Fibroblast of upper back skin (primary cell): ENCODE measurements around the gene NUDT3.
"Not testable (repeated sequence)": the region's sequence is repeated elsewhere in the genome, so short reads cannot be mapped to it uniquely, and the experiment has no call there.

Source experiments
- DNase-seq: peaks from one replicate; pipeline ENCODE4 v3.0.0-alpha.2; 2013

NUDT3 gene

GRCh38 chr6:34365781-34366638, 26.5 kb downstream of the NUDT3 start:
- peak; percentile 55 for DNase-seq

GRCh38 chr6:34363681-34364075, 28.8 kb downstream of the NUDT3 start:
- not testable (repeated sequence) for DNase-seq

DNA sequence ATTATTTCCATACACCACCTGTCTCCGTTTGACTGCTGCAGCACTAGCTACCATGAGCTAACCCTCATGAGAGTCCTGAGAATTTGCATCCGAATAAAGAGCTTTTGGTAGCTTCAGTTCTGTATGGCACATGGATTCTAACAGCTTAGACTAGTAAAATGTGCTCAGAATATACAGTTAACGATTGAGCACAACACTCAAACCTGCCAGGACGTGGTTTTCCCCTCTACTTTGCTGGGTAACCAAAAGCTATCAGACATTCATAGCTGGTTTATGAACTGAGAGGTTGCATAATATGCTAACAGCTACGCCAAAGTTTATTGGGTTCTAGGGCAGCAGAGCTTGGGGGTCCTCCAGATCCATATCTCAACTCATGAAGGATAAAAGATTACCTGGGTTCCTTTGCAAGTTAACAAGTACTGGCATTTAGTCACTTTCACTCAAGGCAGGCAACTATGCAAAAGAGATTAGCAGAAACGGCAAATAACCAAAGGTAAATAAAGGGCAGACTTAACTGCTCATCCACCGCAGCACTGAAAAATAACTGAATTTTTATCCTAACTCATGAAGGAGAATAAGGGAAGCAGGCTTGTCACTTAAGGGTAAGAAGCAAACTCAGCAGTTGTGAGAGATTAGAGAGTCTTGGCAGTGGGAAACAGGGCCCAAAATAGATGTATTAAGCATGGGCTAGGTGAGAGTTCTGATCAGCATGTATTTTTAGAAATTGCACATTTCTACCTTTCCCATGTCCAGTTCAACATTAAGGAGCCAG, 29.4 kb downstream of the NUDT3 start:
- no peak for DNase-seq

DNA sequence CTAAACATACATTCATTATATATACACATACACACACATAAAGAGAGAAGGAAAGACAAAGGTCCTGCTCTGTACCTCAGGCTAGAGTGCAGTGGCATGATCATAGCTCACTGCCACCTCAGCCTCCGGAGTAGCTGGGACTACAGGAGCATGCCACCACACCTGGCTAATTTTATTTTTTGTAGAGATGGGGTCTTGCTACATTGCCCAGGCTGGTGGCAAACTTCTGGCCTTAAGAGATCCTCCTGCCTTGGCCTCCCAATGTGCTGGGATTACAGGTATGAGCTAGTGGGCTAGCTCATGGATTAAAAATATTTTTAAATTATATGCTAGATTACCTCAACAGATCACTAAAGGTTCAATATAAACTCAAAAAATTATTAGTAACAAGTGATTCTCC, 30.3 kb downstream of the NUDT3 start:
- no peak for DNase-seq

- DNase-seq = peak; percentile 67
Measured at GRCh38 chr6:34360556-34360955, 31.9 kb downstream of the NUDT3 start.

- DNase-seq = peak; percentile 38
Measured at GRCh38 chr6:34359418-34360158, 32.9 kb downstream of the NUDT3 start.

DNA sequence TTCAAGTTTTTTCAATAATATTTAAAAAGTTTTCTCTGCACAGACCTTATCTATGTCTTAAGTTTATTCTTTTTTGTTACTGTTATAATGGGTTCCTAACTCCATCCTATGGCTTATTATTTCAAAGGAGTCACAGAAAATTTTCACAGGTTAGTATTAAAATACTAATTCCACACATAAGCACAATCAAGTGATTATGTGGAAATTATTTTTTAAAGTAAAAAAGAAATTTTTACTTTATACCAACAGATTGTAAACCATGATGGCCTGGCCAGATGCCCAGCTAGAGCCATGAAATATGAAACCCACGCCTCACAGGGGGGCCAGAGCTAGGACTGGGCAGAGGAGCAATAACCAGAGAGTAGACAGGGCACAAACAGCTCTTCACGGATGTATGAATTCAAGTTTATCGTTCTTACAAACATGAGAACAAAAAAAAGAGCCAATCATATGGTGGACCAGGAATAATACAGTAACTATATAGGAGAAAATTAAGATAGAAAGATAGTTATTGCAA, 34.0 kb downstream of the NUDT3 start:
- DNase-seq = peak; percentile 72

DNA sequence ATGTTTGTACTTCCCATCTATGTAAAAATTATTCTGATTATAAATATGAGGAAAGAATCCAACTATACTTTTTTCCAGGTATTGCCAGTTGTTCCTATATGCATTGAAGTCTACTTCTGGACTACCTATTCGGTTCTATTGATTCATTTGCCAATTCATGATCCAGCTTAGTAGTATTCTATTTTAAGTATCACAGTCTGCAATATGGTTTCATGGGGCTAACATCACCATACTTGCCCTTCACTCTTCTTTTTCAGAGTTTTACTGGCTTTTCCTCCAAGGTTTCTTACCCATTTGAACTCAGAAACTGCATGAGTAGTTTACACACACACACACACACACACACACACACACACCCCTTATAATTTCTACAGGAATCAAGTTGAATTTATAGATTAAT, 34.5 kb downstream of the NUDT3 start:
- DNase-seq = no peak

DNA sequence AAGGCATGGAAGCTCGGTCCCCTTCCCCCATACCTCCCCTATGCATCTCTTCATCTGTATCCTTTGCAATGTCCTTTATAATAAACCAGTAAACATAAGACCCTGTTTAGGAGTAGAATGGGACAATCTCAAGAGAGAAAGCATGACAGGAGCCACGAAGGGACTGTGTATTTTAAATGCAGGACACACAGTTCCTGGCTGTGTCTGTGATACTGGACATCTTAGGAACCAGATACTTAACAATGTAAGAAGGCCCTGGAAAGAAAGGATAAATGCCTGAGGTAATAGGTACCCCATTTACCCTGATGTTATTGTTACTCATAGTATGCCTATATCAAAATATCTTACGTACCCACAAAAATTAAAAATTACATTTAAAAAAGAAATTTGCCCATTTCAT, 36.6 kb downstream of the NUDT3 start:
- no peak for DNase-seq

DNA sequence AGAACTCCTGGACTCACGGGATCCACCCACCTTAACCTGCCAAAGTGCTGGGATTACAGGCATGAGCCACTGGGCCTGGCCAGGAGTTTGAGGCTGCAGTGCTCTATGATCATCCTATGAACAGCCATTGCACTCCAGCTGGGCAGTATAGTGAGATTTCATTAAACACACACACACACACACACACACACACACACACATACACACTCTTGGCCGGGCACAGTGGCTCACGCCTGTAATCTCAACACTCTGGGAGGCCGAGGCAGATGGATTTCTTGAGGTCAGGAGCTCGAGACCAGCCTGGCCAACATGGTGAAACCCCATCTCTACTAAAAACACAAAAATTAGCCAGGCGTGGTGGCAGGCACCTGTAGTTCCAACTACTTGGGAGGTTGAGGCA, 38.2 kb downstream of the NUDT3 start:
- not testable (repeated sequence) for DNase-seq

DNA sequence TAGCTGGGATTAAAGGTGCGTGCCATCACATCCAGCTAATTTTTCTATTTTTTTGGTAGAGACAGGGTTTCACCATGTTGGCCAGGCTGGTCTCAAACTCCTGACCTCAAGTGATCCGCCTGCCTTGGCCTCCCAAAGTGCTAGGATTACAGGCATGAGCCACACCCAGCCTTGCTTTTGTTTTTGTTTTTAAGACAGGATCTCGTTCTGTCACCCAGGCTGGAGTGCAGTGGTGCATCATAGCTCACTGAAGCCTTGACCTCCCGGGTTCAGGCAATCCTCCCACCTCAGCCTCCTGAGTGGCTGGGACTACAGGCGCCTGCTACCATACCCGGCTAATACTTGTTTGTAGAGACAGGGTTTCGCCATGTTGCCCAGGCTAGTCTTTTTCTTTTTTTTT, 38.9 kb downstream of the NUDT3 start:
- DNase-seq = not testable (repeated sequence)

- DNase-seq = peak; percentile 25
Measured at GRCh38 chr6:34352305-34352937, 40.0 kb downstream of the NUDT3 start.

GRCh38 chr6:34350934-34351217, 41.6 kb downstream of the NUDT3 start:
- no peak for DNase-seq

DNA sequence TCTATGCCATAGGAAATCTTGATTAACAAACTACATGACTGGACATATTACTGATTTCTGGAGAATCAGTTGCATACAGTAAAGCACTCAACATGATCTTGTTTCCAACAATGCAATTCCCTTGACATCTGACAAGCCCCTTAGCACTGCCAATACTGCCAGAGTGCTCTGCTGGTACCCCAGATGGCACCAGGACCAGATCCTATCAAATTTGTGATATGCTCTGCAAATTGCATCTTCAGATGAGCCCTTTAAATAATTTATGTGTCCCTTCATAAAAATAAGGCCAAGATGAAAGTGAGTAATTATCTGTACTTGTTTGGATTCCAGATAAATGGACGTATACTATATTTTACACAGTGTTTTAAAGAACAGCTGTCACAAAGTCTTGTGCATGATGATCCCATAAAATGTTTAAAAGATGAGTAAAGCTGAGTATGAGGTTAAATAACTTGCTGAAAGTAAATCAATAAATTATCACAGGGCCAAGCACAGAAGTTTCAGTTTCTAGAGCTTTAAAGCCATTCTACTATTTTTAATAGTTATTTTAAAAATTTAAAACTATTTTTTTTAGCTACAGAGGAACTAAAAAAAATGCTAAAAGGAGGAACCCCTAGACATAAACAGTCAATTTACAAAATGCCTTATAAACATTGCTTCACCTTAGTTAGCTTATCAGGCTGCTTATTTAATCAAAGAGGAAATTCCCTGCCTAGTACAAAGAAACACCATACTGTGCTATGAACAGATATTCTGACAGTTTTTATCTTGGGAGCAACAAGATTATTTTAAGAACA, 42.1 kb downstream of the NUDT3 start:
- no peak for DNase-seq

- no peak for DNase-seq
Measured at GRCh38 chr6:34349211-34349610, 43.3 kb downstream of the NUDT3 start.

GRCh38 chr6:34347303-34347702, 45.2 kb downstream of the NUDT3 start:
- DNase-seq = no peak

GRCh38 chr6:34346175-34347119, 46.0 kb downstream of the NUDT3 start:
- no peak for DNase-seq

DNA sequence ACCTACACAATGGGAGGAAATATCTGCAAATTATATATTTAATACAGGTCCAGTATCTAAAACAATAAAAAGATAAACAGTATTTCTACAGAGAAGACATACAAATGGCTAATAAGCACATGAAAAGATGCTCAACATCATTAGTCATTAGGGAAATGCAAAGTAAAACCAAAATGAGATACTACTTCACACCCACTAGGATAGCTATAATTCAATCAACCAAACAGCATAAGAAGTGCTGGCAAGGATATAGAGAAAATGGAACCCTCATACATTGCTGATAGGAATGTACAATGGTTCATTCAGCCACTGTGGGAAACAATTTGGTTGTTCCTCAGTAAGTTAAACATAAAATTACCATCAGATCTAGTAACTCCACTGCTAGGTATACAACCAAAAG, 48.7 kb downstream of the NUDT3 start:
- no peak for DNase-seq

DNA sequence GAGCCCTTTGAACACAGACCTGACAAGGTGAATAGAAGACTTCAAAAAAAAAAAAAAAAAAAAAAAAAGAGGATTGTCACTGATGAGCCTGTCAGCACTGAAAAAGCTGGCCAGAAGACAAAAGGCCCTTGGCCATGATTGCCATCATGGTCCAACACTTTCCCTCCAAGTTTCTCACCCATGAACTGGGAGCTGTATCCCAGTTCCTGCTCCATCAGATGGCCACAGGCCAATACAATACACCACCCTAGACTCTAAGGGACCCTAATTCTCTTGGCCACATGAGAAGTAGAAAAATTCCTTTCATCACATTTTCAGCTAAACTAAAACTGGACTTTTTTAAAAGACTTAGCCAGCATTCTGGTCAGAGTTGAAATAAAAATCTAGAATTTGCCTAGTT, 50.2 kb downstream of the NUDT3 start:
- no peak for DNase-seq

GRCh38 chr6:34341481-34341971, 50.9 kb downstream of the NUDT3 start:
- no peak for DNase-seq
